ENCODE measurements around the gene DEDD. TPM values are rescaled to one million over a fixed set of nuclear protein-coding genes. Genes with fewer than 3 reads are reported as not detected.

DEDD gene
- total RNA-seq, 1 experiment from 2014 or later: 32.8 TPM

DNA sequence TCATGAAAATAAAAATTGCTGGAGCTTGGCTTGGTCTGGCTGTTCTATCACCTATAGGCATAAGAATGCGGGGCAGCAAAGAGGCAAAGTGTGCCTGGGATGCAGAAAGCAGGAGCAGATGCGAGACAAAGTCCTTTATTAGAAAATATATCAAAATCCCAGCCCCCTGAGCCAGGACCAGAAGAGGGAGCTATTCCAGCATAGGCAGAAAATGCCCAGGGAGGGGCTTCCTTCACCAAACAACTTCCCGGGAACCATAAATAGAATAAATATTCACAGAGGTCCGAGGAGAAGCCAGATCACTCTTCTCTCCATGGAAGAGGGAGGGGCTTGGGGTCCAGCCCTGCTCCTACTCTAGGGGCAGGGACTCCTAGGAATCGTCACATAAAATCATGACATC is 38.7 kb upstream of the DEDD start:
- ATAC-seq: no peak
- no peak overlapping the region for H3K27ac ChIP-seq (ENCODE audit: low read depth, low read length)
- H3K9ac ChIP-seq (ENCODE audit: low read length): no peak overlapping the region
- no peak for DNase-seq (ENCODE audit: low read depth, low spot score)
- H3K4me2 ChIP-seq (ENCODE audit: low read length): no peak overlapping the region
- no peaks in the 10 kb centered on the region for H4K20me1 ChIP-seq (ENCODE audit: insufficient read depth)
- intact Hi-C loops (cut with micrococcal nuclease): no loop called here
- ChIA-PET RAD21 (ENCODE audit: low non-redundant PET in 1 of 2, low total read pairs in 2 of 2, uncharacterized antibody in 2 of 2, unreplicated experiment in 2 of 2) (no interaction called here), POLR2A (no interaction called here), CTCF (interaction anchor here (1.0 to 1.5 kb wide), 2 partner anchors 56 to 210 kb away, joined by 3 read pairs; no protein-coding TSS in a partner anchor)
- no peaks in the 10 kb centered on the region for H3K9me2 ChIP-seq (ENCODE audit: insufficient read depth)
- peaks cover 9% of the 10 kb centered on the region; the same call in 1 of the 2 replicates for H3K79me2 ChIP-seq (ENCODE audit: insufficient read depth, low read length)
- peaks cover 4 to 19% of the 10 kb centered on the region in 2 experiments; a peak in 3 of 4 replicates for H3K4me1 ChIP-seq (ENCODE audit: control insufficient read depth in 1 of 2, insufficient read depth in 2 of 2, low read length in 2 of 2)
- no peaks in the 10 kb centered on the region for H3K9me3 ChIP-seq (ENCODE audit: control insufficient read depth in 1 of 2, insufficient read depth in 1 of 2, low read depth in 1 of 2, low read length in 2 of 2)
- TF ChIP-seq, protein P1, sequence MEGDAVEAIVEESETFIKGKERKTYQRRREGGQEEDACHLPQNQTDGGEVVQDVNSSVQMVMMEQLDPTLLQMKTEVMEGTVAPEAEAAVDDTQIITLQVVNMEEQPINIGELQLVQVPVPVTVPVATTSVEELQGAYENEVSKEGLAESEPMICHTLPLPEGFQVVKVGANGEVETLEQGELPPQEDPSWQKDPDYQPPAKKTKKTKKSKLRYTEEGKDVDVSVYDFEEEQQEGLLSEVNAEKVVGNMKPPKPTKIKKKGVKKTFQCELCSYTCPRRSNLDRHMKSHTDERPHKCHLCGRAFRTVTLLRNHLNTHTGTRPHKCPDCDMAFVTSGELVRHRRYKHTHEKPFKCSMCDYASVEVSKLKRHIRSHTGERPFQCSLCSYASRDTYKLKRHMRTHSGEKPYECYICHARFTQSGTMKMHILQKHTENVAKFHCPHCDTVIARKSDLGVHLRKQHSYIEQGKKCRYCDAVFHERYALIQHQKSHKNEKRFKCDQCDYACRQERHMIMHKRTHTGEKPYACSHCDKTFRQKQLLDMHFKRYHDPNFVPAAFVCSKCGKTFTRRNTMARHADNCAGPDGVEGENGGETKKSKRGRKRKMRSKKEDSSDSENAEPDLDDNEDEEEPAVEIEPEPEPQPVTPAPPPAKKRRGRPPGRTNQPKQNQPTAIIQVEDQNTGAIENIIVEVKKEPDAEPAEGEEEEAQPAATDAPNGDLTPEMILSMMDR (IDR thresholded peaks at IDR 0.05 in 2 of 3, conservative IDR thresholded peaks at IDR 0.05 in 1 of 3; ENCODE audit: borderline replicate concordance in 1 of 3, insufficient read depth in 1 of 3, low read depth in 2 of 3, low read length in 2 of 3): peak; percentile 29 to 51 (median 46); a peak in 5 of 6 replicates
- no peak for TF ChIP-seq SIN3A (IDR thresholded peaks at IDR 0.05; ENCODE audit: low read depth)
- TF ChIP-seq FOSL1 (IDR thresholded peaks at IDR 0.05; ENCODE audit: low read depth): no peak
- no peak for TF ChIP-seq POLR2A (IDR thresholded peaks at IDR 0.05; ENCODE audit: borderline replicate concordance, extremely low read depth, insufficient read depth, insufficient read length)
- TF ChIP-seq EZH2 (IDR thresholded peaks at IDR 0.05): no peak
- no TSS peak for BruUV-seq (replicated peaks)
- H3K36me3 ChIP-seq (ENCODE audit: control insufficient read depth in 1 of 2, insufficient read depth in 2 of 2, low read length in 2 of 2): peaks cover 21 to 38% of the 10 kb centered on the region in 2 experiments; a peak in 3 of 4 replicates
- H3K27me3 ChIP-seq (ENCODE audit: insufficient read depth, low read length): no peaks in the 10 kb centered on the region
- H3K4me3 ChIP-seq (replicated peaks in 1 of 2; ENCODE audit: low read depth in 1 of 2, low read length in 2 of 2): no peak overlapping the region
- no peak overlapping the region for H2AFZ ChIP-seq (ENCODE audit: low read depth, low read length, poor library complexity, severe bottlenecking)

DNA sequence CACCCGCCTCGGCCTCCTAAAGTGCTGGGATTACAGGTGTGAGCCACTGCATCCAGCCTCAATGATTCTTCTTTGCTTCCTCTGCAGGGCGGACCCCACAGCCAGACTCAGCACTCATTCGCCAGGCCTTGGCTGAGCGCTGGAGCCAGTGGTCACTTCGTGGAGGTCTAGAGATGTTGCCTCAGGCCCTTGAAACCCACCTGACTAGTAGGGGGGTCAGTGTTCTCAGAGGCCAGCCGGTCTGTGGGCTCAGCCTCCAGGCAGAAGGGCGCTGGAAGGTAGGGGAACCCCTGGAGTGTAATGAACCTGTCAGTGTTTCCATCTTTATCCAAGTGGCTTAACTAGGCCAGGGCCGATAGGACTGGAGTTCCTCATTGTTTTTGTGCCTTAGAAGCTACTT is 36.4 kb upstream of the DEDD start:
- POLR2A ChIA-PET: no interaction called here
- ATAC-seq: no peak
- Histone ChIP-seq H3K9ac (ENCODE audit: low read length) (no peak overlapping the region), H4K20me1 (ENCODE audit: insufficient read depth) (no peaks in the 10 kb centered on the region), H3K9me2 (ENCODE audit: insufficient read depth) (no peaks in the 10 kb centered on the region), H3K4me1 (ENCODE audit: control insufficient read depth in 1 of 2, insufficient read depth in 2 of 2, low read length in 2 of 2) (peaks cover 3 to 31% of the 10 kb centered on the region in 2 experiments; a peak in 3 of 4 replicates), H3K4me3 (replicated peaks in 1 of 2; ENCODE audit: low read depth in 1 of 2, low read length in 2 of 2) (no peak overlapping the region), H3K9me3 (ENCODE audit: control insufficient read depth in 1 of 2, insufficient read depth in 1 of 2, low read depth in 1 of 2, low read length in 2 of 2) (no peaks in the 10 kb centered on the region), H3K27me3 (ENCODE audit: insufficient read depth, low read length) (no peaks in the 10 kb centered on the region), H3K79me2 (ENCODE audit: insufficient read depth, low read length) (no peaks in the 10 kb centered on the region), H2AFZ (ENCODE audit: low read depth, low read length, poor library complexity, severe bottlenecking) (no peak overlapping the region), H3K27ac (ENCODE audit: low read depth, low read length) (no peak overlapping the region), H3K4me2 (ENCODE audit: low read length) (no peak overlapping the region), H3K36me3 (ENCODE audit: control insufficient read depth in 1 of 2, insufficient read depth in 2 of 2, low read length in 2 of 2) (peaks cover 21 to 38% of the 10 kb centered on the region in 2 experiments; a peak in 3 of 4 replicates)
- intact Hi-C loops (cut with micrococcal nuclease): no loop called here
- DNase-seq (ENCODE audit: low read depth, low spot score): no peak
- RAD21 ChIA-PET (ENCODE audit: low non-redundant PET in 1 of 2, low total read pairs in 2 of 2, uncharacterized antibody in 2 of 2, unreplicated experiment in 2 of 2): no interaction called here
- CTCF ChIA-PET: no interaction called here
- BruUV-seq (replicated peaks): no TSS peak
- TF ChIP-seq, protein P2, sequence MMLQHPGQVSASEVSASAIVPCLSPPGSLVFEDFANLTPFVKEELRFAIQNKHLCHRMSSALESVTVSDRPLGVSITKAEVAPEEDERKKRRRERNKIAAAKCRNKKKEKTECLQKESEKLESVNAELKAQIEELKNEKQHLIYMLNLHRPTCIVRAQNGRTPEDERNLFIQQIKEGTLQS (IDR thresholded peaks at IDR 0.05): no peak
- TF ChIP-seq EGR1 (IDR thresholded peaks at IDR 0.05; ENCODE audit: low read depth) (no peak), FOSL1 (IDR thresholded peaks at IDR 0.05; ENCODE audit: low read depth) (no peak), YY1 (IDR thresholded peaks at IDR 0.05; ENCODE audit: extremely low read depth, insufficient replicate concordance, low read depth, low read length) (no peak), EZH2 (IDR thresholded peaks at IDR 0.05) (no peak), JUND (IDR thresholded peaks at IDR 0.05) (no peak), SIN3A (IDR thresholded peaks at IDR 0.05; ENCODE audit: low read depth) (no peak), ZNF274 (IDR thresholded peaks at IDR 0.05; ENCODE audit: low read depth, low read length) (no peak), RAD21 (IDR thresholded peaks at IDR 0.05; ENCODE audit: low read depth) (no peak), ELF1 (IDR thresholded peaks at IDR 0.05; ENCODE audit: borderline replicate concordance, low read depth) (no peak), CBX3 (IDR thresholded peaks at IDR 0.05; ENCODE audit: low read depth) (no peak), TCF7L2 (IDR thresholded peaks at IDR 0.05; ENCODE audit: borderline replicate concordance, extremely low read depth, insufficient read depth, insufficient read length) (no peak), SRF (IDR thresholded peaks at IDR 0.05; ENCODE audit: low read depth) (no peak)
- TF ChIP-seq, protein P3, sequence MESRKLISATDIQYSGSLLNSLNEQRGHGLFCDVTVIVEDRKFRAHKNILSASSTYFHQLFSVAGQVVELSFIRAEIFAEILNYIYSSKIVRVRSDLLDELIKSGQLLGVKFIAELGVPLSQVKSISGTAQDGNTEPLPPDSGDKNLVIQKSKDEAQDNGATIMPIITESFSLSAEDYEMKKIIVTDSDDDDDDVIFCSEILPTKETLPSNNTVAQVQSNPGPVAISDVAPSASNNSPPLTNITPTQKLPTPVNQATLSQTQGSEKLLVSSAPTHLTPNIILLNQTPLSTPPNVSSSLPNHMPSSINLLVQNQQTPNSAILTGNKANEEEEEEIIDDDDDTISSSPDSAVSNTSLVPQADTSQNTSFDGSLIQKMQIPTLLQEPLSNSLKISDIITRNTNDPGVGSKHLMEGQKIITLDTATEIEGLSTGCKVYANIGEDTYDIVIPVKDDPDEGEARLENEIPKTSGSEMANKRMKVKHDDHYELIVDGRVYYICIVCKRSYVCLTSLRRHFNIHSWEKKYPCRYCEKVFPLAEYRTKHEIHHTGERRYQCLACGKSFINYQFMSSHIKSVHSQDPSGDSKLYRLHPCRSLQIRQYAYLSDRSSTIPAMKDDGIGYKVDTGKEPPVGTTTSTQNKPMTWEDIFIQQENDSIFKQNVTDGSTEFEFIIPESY (IDR thresholded peaks at IDR 0.05; ENCODE audit: extremely low read depth, insufficient replicate concordance, low read length): no peak

All from HCT116 (cell line).